Anterior cingulate cortex (tissue), 58 donors: ENCODE results near the gene NOL4.
"Not testable (repeated sequence)": the region's sequence is repeated elsewhere in the genome, so short reads cannot be mapped to it uniquely, and the experiment has no call there.

Source experiments
- DNase-seq, 58 donors: peaks; one replicate each; lab custom pipeline; 2025; lab: John Stamatoyannopoulos, UW

NOL4 gene, protein sequence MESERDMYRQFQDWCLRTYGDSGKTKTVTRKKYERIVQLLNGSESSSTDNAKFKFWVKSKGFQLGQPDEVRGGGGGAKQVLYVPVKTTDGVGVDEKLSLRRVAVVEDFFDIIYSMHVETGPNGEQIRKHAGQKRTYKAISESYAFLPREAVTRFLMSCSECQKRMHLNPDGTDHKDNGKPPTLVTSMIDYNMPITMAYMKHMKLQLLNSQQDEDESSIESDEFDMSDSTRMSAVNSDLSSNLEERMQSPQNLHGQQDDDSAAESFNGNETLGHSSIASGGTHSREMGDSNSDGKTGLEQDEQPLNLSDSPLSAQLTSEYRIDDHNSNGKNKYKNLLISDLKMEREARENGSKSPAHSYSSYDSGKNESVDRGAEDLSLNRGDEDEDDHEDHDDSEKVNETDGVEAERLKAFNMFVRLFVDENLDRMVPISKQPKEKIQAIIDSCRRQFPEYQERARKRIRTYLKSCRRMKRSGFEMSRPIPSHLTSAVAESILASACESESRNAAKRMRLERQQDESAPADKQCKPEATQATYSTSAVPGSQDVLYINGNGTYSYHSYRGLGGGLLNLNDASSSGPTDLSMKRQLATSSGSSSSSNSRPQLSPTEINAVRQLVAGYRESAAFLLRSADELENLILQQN

DNA sequence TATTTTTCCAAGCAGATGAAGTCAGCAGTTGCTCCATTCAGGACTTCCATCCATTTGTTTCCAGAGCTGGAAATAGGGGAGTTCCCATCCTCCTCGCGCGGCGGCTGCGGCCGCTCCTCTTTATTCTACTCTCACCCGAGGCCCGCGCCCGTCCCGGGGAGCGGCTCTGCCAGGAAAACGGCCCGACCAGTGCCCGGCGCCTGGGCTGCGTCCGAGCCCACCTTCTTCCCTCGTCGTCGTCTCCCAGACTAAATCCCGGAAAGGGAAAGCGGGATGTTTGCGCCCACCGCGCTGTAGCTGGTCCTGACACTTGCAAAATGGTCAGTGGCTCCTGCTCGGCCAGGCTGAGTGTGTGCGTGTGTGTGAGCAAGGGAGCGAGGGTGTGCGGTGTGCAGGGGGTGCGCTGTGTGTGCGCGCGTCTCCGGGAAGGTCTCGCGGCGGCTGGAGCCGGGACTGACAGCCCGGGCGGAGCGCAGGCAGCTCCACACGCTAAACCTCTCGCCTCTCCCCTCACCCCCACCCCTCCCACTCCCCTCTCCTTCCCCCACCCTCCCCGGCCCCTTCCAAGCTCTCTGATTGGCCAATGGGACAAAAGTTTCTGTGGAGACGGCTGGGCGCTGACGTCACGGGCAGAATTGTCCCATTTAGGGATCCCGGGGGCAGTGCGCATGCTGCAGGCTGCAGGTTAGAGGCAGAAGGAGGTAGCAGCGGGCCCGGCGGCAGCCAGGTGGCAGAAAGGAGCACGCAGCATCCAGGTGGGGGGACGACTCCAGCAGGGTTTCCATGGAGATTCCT lies at the start of gene NOL4:
Gene NOL4 (minus strand): TSS at position 491 of the 795 bp plus-strand sequence. CDS start 1,660 bp downstream, outside the sequence.
- peak; percentile 41 to 96 (median 82) for DNase-seq

DNA sequence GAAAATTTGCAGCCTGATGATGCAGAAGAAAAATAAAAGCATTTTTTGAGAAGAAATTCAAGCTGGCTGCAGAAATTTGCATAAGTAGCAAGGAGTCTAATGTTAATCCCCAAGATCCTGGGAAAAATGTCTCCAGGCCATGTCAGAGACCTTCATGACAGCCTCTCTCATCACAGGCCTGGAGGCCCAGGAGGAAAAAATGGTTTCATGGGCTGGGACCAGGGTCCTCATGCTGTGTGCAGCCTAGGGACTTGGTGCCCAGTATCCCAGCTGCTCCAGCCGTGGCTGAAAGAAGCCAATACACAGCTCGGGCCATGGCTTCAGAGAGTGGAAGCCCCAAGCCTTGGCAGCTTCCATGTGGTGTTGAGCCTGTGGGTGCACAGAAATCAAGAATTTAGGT lies 41.3 kb upstream of the NOL4 start:
- not testable (repeated sequence) for DNase-seq

DNA sequence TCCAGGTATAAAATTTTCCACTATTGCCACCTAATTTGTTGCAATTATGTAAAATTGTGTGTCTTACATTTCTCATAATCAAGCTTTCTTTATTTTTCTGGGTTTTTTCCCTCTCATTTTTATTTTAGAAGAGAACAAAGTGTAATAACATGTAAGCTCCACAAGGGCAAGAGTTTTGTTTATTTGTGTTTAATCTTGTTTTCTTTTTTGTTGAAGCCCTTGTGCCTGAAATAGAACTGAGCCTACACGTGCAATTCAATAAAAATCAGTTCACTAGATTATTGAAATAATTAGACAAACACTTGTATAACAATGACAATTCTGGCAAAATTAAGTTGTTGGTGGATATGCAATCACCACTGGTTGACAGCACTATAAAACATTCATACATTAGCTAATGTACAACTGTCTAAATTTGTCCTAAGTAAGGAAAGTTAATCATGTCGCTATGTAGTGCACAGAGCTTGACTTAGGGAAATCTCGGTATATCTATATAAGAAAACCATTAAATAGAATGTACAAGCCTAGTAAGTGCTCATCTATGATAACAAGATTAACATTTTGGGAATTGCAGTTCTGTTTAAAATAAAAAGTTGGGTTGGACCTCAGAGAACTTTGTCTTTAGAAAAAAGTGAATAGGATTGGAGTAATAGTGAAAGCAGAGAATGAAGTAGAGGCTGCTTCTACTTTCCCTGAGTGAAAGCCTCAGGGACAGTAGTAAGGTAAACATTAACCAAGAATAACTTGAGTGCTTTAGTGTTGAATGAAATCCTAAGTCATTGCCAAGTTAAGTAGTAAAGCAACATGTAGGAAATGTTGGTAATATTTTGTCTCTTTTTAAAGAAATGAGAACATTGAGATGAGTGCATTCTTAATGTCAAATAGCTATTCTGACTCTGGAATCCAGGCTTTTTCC lies 37.4 kb upstream of the NOL4 start:
- no peak for DNase-seq

DNA sequence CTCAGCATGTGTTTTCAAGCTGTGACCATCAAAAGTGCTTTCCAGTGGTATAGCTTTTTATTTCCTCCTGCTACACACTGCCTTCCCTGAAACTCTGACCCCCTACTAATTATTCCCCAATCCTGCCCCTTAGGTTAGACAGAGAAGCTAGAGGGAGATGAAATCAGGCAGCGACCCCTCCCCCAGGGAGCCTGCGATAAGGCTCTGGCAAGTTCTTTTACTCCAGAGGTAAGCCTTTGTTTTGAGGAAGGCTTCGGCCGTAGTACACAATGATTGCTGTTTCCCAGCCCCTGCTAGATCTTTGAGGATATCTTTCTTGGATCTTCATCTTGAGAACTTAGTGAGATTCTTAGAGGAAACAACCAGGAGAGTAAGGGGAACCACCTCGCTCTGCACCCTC lies 33.5 kb upstream of the NOL4 start:
- DNase-seq, result no peak

DNA sequence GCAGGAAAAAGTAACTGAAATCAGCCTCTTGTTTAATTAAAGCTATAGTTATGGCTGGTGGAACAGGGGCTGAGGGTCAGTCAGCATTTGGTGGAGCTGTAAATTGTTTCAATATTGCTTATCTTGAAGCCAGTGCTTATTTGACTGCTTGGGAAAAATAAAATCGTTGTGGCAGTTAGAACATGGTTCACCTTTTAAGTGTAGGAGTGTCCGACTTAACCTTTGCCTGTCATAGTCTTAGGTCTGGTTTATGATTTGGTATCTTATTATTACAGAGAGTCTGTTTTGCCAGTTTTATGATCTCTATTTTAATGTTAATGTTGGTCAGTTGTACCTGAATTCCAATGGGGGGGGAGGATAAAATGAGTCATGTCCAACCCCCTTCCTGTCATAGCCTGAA lies 27.2 kb upstream of the NOL4 start:
- no peak for DNase-seq

DNA sequence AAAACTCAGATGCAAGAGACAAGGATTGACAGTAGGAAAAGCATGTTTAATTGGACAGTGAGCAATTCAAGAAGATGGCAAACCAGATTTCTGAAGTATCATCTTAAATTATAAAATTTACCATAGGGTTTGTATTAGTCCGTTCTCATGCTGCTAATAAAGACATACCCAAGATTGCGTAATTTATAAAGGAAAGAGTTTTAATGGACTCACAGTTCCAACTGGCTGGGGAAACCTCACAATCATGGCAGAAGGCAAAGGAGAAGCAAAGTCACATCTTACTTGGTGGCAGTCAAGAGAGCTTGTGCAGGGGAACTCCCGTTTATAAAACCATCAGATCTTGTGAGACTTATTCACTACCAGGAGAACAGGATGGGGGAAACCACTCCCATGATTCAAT lies 24.0 kb upstream of the NOL4 start:
- no peak for DNase-seq

DNA sequence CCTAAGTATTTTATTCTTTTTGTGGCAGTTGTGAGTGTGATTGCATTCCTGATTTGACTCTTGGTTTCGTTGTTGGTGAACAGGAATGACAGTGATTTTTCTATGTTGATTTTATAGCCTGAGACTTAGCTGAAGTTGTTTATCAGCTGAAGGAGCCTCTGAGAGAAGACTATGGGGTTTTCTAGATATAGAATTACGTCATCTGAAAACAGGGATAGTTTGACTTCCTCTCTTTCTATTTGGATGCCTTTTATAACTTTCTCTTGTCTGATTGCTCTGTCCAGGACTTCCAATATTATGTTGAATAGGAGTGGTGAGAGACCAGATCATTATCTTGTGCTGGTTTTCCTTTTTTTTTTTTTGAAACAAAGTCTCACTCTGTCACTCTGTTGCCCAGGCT lies 18.0 kb upstream of the NOL4 start:
- no peak for DNase-seq

DNA sequence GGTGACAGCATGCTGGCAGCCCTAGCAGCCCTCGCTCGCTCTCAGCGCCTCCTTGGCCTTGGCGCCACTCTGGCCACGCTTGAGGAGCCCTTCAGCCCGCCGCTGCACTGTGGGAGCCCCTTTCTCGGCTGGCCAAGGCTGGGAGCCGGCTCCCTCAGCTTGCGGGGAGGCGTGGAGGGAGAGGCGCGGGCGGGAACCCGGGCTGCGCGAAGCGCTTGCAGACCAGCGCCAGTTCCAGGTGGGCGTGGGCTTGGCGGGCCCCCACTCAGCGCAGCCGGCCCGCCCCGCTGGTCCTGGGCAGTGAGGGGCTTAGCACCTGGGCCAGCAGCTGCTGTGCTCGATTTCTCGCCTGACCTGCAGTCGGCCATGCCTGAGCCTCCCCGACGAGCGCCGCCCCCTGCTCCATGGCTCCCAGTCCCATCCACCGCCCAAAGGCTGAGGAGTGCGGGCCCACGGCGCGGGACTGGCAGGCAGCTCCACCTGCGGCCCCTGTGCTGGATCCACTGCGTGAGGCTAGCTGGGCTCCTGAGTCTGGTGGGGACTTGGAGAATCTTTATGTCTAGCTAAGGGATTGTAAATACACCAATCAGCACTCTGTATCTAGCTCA lies 9.2 kb upstream of the NOL4 start:
- not testable (repeated sequence) for DNase-seq

DNA sequence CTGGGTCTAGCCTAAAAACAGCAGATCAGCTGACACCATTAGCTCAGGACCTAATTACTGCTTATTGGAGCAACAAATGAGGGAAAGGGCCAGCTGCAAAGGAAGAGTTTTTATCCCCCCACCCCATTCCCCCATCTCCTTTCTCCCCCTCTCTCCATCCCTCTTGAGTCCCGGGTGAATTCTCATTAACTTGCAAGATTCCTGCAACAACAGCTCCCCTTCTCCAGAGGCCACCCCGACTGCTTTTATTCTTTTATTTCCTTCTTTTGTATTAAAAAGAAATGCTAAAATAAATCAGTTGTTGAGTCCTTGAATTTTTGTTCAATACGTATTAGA lies 473 bp upstream of the NOL4 start:
- DNase-seq, result no peak

DNA sequence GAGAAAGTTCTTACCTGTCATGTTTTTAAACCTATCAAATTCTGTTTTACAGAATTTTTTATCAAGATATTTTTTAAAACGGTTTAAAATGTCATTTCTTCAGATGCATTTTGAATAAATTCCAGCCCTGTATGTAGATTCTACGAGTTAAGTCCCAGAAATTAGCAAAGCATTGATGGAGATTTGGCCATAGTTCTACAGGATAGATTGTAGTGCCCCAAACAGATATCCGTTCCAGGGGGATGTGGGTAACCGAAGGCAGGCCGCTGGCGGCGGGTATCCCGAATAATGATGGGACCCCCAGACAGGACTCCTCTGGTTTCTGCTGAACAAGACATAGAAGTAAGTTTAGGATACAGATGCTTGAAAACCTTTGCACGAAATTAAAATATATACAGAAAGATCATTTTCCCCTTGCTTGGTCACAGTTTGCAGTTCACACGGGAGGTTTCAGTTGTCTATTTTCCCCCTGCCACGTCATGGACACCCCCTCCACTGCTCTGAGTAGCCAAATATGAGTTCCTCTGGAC lies 755 bp downstream of the NOL4 start:
- peak in 7 of 58 donors; percentile 2 to 62 (median 39) for DNase-seq

DNA sequence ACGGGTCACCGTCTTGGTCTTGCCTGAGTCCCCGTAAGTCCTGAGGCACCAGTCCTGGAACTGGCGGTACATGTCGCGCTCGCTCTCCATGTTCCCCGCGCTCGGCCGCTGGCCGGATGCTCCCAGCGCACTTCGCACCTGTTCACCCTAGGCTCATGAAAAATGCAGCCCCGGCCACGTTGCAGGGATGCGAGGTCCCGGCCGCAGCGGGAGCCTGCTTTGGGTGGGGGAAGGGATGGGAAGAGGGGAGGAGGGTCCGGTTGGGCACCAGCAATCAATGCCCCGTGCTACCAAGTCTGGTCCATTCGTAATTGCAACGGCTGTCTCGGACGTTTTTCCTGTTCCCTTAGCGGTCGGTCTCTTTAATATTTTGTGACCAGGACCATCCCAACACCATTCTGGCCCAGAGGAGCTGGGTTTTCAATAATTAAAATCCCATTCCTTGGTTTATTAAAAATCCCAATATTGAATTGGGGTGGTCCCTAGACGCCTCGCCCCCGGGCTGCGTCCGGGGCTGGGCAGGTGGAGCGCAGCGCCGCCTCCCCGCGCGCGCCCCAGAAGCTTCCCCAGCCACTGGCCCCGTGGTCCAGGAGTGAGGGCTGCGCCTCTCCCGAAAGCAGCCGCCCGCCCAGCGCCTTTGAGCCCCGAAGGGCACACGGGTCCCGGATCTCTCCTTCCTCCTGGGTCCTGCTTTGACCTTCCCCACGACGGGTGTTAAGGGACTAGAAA lies 1.4 kb downstream of the NOL4 start:
- peak in 35 of 58 donors; percentile 2 to 79 (median 33) for DNase-seq

DNA sequence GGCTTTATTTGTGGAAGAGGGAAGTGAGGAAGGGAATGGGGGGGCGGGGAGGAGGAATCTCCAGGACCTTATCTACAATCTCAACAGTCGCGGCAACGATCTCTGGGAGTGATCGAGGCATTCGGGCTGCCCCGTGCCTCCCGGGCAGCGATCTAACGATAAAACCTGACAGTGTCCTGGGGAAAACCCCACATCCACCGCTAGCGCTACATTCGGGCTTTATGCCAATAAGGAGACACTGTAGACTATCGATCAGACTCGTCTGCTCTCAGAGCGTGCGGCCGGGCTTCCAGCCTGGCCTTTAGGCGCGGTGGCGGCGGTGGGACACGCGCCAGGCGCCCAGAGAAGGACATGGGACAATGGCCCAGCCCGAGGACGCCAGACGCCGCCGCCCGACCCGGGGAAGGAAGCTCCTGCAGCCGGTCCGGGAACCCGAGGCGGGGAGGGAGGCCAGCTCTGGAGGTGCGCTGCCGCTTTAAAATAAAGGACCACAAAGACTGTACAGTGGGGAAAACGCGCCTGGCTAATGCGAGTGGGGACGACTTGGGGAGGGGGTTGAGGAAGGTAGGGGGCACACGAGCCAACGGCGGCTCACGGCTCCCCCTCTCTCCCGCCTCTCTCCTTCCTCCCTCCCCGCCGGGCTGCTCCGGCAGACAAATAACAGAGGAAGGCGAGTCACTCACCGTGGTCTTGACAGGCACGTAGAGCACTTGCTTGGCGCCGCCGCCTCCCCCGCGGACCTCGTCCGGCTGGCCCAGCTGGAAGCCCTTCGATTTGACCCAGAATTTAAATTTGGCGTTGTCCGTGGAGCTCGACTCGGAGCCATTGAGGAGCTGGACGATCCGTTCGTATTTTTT lies 2.2 kb downstream of the NOL4 start:
- DNase-seq, result peak in 50 of 58 donors; percentile 14 to 83 (median 50)

DNA sequence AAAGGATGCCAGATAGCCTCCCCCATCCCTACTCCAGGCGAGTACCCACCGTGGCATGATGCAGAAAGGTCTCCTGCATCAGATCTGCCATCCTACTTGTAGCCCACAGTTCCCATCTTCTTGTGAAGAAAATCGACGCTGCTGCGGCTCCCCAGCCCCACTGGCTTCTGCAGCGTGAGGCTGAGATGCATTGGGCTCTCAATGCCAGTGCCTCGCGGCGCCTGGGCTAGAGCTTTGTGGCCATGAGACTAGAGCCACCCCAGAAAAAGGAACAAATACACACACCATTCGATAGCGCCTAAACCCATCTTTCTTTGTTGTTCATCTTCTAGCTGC lies 2.8 kb downstream of the NOL4 start:
- peak in 49 of 58 donors; percentile 7 to 83 (median 37) for DNase-seq

DNA sequence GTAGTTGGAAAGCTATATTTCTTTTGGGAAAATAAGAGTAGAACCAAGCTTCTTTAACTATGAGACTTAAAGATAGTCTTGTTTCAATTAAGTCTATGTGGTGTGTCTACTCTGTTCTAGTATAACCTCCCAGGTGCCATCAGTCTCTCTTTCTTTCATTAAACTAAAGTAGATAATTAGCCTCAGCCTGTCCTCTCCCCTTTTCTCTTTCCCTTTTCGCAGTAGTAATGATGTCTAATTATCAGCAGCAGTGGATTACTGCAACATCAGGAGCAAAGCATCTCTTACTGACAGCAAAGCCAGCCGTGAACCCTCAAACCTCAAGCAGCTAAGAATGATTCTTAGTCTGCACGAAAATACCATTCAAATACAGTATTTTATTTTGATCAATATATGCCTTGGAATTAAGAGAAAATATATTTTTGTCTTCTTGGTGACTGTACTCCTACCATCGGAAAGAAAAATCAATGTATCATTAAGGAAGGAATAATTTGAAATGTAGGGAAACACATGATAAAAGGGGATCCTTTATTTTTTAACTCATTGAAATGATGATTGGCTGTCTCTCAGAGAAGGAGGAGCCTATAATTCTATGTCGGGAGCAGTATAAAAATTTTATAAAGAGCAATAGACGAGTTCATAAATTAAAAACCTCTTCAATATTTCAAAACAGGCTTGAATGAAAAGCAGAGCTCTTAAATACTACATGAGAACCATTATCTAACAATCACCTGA lies 4.5 kb downstream of the NOL4 start:
- DNase-seq, result no peak

DNA sequence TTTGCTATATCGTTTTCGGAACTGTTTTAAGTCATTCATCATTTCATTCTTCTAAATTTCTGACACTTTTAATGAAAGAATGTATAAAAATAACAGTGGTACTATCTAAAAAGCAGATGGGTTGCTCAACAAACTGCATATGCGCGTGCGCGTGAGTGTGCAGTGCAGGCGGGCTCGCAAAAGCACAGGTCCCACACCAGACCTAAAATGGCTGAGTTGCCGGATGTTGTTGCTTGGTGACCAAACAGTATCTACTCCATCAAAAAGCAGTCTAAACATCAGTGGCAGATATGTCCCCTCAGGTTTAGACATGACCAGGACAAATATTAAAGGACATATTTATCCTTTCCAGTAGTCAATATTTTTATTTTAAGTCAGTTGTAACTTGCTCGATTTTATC lies 5.1 kb downstream of the NOL4 start:
- peak in 47 of 58 donors; percentile 1 to 77 (median 13) for DNase-seq

DNA sequence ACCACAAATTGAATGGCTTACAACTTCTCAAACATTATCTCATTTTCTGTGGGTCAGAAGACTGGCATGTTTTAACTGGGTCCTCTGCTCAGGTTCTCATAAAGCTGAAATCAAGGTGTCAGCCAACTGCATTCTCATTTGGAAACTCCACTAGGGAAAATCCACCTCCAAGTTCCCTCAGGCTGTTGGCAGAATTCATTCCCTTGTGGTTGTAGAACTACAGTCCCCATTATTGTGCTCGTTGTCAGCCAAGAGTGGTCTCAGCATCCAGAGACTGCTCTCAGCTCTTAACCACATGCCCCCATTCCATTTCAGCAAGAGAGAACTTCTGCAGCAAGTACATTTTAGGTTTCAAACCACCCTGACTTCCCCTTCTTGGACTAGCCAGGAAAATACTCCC lies 12.2 kb downstream of the NOL4 start:
- no peak for DNase-seq

DNA sequence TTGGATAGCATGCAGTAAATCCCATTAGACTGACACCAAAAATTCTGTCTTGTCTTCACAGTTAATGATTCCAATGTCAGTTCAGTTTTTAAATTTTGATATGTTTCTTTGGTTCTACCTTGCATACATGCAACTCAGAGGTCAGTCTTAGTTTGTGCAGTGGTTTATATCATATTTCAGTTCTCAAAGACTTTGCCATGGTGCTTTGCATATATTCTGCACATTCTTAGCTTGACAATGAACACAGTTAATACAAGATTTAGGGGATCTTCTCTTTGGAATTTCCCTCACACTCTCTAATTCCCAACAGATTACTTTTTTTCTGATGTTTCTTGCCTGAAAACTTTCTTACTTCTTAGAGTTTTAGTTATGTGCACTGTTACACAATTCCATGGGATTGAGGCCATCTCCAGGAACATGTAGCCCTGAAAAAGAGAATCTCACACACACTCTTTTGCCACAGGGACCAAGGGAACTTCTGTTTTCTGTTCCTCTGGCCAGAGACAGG lies 17.3 kb downstream of the NOL4 start:
- DNase-seq, result no peak
